ENCODE results near the gene HS2ST1. TPM values are rescaled to one million over a fixed set of nuclear protein-coding genes. Genes with fewer than 3 reads are reported as not detected.
A peak's percentile ranks its signal among the peaks of the same experiment; 100 is the strongest.
"Not testable (repeated sequence)": the region's sequence is repeated elsewhere in the genome, so short reads cannot be mapped to it uniquely, and the experiment has no call there.

Gene HS2ST1
- total RNA-seq, 1 donor from 2014 or later, result 14.8 TPM

DNA sequence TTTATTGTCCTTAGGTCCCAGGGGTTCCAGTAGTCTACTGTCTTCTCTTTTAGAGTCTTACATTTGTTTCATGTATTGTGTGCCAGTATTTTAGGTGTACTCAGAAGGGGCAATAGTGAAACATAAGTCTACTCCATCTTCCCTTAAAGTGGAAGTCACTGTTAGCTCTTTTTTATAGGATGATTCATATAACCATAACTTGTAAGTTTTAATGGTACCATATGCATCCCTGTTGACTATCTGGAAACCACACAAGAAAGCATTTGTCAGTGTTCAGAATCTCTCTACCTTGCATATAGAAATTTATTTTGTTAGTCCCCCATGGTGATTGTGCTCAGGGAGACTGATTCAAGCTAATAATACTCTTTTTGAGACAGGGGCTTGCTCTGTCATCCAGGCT lies 149.9 kb downstream of the HS2ST1 start:
- DNase-seq (ENCODE audit: low read depth in 2 of 2), result no peak

- DNase-seq (ENCODE audit: low read depth in 2 of 2), result no peak
These were observed 150.6 kb downstream of the HS2ST1 start for GRCh38 chr1:87064986-87065385.

DNA sequence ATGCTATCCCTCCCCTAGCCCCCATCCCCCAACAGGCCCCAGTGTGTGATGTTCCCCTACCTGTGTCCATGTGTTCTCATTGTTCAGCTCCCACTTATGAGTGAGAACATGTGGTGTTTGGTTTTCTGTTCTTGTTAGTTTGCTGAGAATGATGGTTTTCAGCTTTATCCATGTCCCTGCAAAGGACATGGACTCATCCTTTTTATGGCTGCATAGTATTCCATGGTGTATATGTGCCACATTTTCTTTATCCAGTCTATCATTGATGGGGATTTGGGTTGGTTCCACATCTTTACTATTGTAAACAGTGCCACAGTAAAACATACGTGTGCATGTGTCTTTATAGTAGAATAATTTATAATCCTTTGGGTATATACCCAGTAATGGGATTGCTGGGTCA lies 152.3 kb downstream of the HS2ST1 start:
- DNase-seq (ENCODE audit: low read depth in 2 of 2), result not testable (repeated sequence)

DNA sequence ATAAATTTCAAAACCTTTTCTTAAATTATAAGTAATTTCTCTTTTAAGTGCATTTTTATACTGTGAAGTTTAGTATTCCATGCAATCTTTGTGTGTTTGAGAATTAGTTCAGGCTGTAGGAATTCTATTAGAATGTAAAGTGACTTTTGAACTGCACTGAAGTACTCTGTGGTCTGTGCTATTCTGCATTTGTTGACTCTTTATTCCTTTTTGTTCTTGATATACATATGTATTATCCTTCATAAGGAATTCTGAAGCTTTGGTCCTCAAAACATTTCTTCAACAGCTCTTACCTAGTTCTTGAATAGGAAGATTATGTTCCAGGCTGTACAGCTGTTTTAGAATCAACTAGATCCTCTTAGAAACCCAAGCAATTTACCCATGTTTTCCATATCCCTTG lies 158.0 kb downstream of the HS2ST1 start:
- no peak for DNase-seq (ENCODE audit: low read depth in 2 of 2)

DNA sequence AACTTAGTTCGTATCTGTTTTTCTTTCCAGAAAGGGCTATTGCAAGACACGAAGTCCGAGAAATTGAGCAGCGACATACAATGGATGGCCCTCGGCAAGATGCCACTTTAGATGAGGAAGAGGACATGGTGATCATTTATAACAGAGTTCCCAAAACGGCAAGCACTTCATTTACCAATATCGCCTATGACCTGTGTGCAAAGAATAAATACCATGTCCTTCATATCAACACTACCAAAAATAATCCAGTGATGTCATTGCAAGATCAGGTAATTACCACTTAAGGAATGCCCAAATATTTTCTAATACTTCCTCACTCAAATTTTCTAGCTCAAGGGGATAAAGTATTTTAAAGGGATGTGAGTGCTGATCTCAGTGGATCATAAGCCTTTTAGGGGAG lies 158.5 kb downstream of the HS2ST1 start:
- DNase-seq (ENCODE audit: low read depth in 2 of 2), result no peak

DNA sequence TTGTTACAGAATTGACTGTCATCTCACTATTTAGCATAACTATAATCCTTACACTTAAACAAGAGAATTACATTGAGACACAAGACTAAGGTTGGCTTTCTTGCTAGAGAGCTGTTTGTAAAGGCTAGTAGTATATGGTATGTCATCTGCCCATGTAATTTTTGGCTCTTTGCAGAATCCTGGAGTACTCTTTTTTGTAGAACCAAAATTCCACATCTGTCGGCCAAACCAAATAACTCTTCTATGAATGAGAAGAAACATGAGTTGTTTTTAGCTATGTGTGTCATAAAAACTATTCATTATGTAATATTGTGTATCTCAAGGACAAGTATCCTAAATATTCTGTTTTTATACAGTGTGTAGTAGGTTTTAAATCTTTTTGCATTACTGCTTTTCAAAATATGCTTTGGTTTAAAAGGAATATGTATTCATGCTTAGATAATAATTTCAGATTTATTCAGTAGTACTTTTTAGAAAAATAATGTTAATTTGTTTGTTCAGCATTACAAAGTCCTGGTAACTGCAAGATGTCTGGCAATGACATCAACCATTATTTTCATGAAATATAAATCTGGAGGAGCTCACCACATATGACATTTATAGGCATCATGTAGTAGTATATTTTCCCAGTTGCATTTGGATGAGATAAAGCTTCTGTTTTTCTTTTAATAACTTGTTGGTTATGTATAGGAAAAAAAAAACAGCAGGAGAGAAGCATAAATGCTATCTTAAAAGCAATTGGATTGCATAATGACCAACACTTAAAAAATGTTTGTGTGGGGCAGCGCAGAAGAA lies 159.8 kb downstream of the HS2ST1 start:
- no peak for DNase-seq (ENCODE audit: low read depth in 2 of 2)

- DNase-seq (ENCODE audit: low read depth in 2 of 2), result peak in 1 of 2 donors; percentile 6
These were observed 163.7 kb downstream of the HS2ST1 start for GRCh38 chr1:87077959-87078639.

- peak; percentile 36 to 47 for DNase-seq (ENCODE audit: low read depth in 2 of 2)
These were observed 169.9 kb downstream of the HS2ST1 start for GRCh38 chr1:87084244-87084836.

DNA sequence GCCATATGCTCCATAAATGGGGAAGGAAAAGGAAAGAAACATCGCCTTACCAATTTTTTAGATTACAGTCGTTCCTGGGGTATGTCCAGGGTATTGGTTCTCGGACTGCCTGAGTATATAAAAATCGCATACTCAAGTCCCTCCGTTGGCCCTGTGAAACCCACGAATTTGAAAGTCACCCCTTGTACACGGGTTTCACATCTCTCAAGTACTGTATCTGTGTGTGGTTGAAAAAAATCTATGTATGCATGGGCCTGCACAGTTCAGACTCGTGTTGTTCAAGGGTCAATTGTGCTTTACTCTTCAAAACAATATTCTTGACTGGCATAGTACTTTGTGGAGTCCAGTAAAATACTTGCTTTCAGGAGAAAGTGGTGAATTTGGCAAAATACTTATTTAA lies 171.7 kb downstream of the HS2ST1 start:
- DNase-seq (ENCODE audit: low read depth in 2 of 2), result no peak

DNA sequence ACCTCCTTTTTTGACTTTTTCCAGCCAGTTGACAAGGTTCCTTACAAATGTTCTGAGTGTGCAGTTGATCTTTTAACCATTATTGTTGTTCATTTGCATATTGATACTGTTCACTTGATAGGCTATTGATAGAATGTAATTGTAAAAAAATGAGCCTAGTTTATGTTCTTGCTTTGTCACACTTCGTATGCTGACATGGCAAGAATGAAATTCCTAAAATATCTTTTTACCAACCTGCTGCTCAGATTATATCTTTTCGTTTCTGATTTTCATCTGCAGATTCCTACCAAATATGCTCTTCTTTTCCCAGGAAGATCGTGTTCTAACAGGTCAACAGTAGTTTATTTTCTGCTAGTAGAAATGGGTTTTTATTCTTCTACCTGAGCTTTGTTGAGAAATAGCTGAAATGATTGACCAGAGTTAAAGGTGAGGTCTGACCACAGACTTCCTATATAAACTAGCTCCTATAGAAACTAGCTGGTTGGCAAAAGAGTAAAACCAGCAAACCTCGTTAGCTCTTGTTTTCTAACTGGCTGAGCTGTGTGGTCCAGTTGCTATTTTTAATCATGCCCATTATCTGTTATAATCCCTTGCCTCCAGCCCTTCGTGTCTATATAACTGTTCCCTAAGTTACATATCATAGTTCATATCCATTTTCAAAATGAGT lies 174.8 kb downstream of the HS2ST1 start:
- DNase-seq (ENCODE audit: low read depth in 2 of 2), result no peak

GRCh38 chr1:87089823-87090222 lies 175.4 kb downstream of the HS2ST1 start:
- DNase-seq (ENCODE audit: low read depth in 2 of 2), result no peak

GRCh38 chr1:87091425-87091824 lies 177.0 kb downstream of the HS2ST1 start:
- DNase-seq (ENCODE audit: low read depth in 2 of 2), result no peak

DNA sequence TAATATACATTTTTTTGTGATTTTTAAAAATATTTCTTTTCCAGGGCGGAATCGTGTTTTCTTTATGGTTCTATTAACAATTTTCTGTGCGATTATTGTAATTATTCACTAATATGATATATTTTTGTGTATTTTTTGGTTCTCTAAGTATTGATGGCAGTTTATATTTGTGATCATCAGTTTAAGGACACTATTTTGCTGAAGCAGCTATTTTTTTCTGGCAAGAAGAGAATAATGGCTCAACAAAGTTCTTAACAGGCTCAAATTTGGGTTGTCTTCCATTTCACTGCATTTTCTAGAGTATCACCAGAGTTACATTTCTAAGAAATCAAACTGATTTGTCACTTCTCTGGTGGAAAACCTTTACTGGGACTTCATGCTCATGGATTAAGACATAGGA lies 178.4 kb downstream of the HS2ST1 start:
- DNase-seq (ENCODE audit: low read depth in 2 of 2), result no peak

- DNase-seq (ENCODE audit: low read depth in 2 of 2), result peak in 1 of 2 donors; percentile 13
These were observed 178.9 kb downstream of the HS2ST1 start for GRCh38 chr1:87093286-87093685.

DNA sequence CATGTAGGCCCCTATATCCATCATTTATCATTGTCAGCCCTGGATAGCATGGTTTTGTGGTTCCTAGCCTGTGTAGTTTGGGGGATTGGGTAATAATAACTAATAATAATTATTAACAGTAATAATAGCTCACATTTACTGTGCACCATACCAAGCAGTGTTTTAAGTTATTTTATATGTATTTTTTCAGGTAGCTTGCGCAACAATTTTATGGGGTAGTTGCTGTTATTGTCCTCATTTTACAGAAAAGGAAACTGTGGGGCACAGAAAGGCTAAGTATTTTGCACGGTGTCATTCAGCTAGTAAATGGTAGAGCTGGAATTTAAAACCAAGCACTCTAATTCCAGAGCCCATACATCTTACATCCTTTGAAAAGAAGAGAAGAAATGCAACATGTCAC lies 179.8 kb downstream of the HS2ST1 start:
- no peak for DNase-seq (ENCODE audit: low read depth in 2 of 2)

DNA sequence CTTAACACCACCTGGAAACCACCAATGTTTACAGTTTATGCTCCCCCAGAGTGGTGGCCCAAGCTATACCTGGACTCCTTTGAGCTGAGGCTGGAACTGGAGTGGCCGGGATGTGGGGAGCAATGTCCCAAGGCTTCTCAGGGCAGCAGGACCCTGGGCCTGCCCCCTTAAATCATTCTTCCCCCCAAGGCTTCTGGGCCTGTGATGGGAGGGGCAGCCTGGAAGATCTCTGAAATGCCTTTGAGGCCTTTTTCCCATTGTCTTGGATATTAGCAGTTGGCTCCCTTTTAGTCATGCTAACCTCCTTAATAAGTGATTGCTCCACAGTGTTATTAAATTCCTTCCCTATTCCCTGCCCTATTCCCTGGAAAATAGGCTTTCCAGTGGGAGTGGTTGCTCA lies 185.8 kb downstream of the HS2ST1 start:
- DNase-seq (ENCODE audit: low read depth in 2 of 2), result no peak

- no peak for DNase-seq (ENCODE audit: low read depth in 2 of 2)
These were observed 188.6 kb downstream of the HS2ST1 start for GRCh38 chr1:87103074-87103473.

GRCh38 chr1:87104140-87104539 lies 189.7 kb downstream of the HS2ST1 start:
- DNase-seq (ENCODE audit: low read depth in 2 of 2), result no peak

- no peak for DNase-seq (ENCODE audit: low read depth in 2 of 2)
These were observed 190.5 kb downstream of the HS2ST1 start for GRCh38 chr1:87104945-87105344.

DNA sequence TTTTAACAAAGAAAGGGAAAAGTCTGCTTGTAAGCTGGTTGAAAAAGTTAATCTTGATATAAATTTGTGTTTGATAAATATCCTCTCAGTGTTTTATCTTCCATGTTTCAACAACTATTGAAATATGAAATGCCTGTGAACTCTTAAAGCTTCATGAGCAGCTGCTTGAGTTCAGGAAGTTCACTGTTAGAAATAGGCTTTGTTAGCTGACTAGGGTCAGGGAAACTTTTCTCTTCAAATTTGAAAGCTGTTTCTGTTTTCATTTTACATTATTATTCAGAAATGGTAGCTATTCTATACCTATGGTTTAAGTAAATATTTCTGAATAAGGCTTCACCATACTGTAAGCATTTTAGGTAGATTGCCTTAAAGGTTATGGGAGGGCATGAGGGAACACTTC lies 191.7 kb downstream of the HS2ST1 start:
- no peak for DNase-seq (ENCODE audit: low read depth in 2 of 2)

GRCh38 chr1:87106867-87107266 lies 192.4 kb downstream of the HS2ST1 start:
- DNase-seq (ENCODE audit: low read depth in 2 of 2), result no peak

GRCh38 chr1:87108228-87108627 lies 193.8 kb downstream of the HS2ST1 start:
- no peak for DNase-seq (ENCODE audit: low read depth in 2 of 2)

All from dermis microvascular lymphatic vessel endothelial cell (primary cell).